Brain microvascular endothelial cell (primary cell): ENCODE results near the gene SOD3.
A peak's percentile ranks its signal among the peaks of the same experiment; 100 is the strongest.

Experiments
- DNase-seq: peaks from one replicate; pipeline ENCODE4 v3.0.0-alpha.2; 2020
- H3K27ac ChIP-seq: fragments of 250-450 bp; sonication (Bioruptor Pico); 2 replicates; pipeline ENCODE4 v1.5.1; 2020; ENCODE audit warnings: mild to moderate bottlenecking, moderate library complexity
- H3K27me3 ChIP-seq: fragments of 250-450 bp; sonication (Bioruptor Pico); replicated peaks from 2 replicates; pipeline ENCODE4 v1.5.1; 2020; ENCODE audit warnings: mild to moderate bottlenecking
- H3K36me3 ChIP-seq: fragments of 250-450 bp; sonication (Bioruptor Pico); replicated peaks from 2 replicates; pipeline ENCODE4 v1.5.1; 2020; ENCODE audit warnings: mild to moderate bottlenecking
- H3K4me3 ChIP-seq: 2 replicates; pipeline ENCODE4 v1.5.1; 2011; ENCODE audit warnings: low read depth, mild to moderate bottlenecking, control low read depth, low read length, moderate library complexity
- in situ Hi-C: cut with HindIII; loops from 2 replicates; pipeline ENCODE4 v1.10.0; 2017; ENCODE audit warnings: low sequenced_read_pairs, low pct_ligation_motif_present
- TF ChIP-seq, protein P1 (sequence below): IDR thresholded peaks from 2 replicates; pipeline ENCODE4 v1.5.1; 2011; ENCODE audit warnings: low read depth, mild to moderate bottlenecking, moderate library complexity, low read length, control low read depth, inconsistent platforms; ENCODE audit errors: missing control alignments

Gene SOD3

DNA sequence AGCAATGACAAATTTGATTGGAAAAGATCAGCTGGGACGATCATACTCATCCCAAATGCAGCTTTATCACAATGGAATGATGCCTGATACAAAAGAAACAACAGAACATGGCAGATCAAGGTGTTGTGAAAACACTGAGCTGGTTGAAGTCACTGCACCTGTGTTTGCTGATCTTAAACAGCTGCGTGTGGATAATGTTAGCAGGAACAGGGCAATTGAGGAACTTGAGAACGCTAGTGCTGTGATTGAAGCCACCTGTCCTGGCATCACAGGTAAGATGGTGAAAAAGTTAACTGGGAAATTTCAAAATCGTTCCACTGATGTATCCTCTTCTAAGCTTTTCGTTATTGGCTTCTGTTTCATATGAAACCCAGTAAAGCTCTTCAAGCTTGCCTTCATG lies 27.4 kb upstream of the SOD3 start:
- in situ Hi-C loops = no loop called here

DNA sequence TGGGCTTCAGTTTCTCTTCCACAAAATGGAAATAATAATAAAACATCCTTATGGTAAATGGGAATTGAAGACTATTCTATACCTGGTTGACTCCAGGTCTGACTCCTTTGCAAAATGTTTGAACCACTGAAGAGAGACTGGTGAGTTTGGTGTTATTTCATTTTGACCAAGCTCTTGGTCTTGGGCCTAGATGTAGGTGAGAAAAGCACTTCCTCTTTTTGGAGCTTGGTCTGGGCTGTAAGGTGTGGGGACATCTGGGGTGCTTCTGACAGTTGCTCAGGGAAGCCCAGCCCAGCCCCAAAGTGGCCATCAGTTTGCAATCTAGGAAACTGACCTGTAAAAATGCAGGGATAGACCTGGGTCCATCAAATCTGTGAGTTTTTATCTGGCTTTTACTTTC lies 26.8 kb upstream of the SOD3 start:
- in situ Hi-C loops = no loop called here
- Histone ChIP-seq H3K27me3 (no peaks in the 10 kb centered on the region), H3K36me3 (no peaks in the 10 kb centered on the region), H3K27ac (no peak overlapping the region), H3K4me3 (no peak overlapping the region)
- TF ChIP-seq, protein P1, sequence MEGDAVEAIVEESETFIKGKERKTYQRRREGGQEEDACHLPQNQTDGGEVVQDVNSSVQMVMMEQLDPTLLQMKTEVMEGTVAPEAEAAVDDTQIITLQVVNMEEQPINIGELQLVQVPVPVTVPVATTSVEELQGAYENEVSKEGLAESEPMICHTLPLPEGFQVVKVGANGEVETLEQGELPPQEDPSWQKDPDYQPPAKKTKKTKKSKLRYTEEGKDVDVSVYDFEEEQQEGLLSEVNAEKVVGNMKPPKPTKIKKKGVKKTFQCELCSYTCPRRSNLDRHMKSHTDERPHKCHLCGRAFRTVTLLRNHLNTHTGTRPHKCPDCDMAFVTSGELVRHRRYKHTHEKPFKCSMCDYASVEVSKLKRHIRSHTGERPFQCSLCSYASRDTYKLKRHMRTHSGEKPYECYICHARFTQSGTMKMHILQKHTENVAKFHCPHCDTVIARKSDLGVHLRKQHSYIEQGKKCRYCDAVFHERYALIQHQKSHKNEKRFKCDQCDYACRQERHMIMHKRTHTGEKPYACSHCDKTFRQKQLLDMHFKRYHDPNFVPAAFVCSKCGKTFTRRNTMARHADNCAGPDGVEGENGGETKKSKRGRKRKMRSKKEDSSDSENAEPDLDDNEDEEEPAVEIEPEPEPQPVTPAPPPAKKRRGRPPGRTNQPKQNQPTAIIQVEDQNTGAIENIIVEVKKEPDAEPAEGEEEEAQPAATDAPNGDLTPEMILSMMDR = no peak
- DNase-seq = no peak

More for the DNA sequence above, 27.4 kb upstream of the SOD3 start:
- no peak for DNase-seq
- TF ChIP-seq, protein P1 = no peak
- no peaks in the 10 kb centered on the region for H3K36me3 ChIP-seq
- H3K27ac ChIP-seq = no peak overlapping the region
- H3K4me3 ChIP-seq = no peak overlapping the region
- no peaks in the 10 kb centered on the region for H3K27me3 ChIP-seq

DNA sequence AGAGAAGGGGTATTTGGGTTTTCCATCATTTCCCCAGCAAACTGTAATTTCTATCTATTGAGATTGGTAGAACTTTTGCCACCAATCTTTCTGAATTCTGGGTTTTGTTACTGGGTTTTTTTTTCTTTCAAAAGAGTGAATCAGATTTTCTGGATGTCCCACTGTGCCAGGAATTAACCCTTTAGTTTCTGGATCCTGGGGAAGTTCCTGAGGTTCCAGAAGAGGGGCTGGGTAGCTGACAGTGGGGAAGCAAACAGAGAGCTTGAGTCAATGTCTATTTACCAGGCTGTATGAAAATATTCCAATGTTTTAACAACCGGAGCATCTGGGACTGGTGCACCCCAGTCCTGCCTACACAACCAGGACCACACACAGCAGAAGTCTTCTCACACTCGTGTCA lies 25.8 kb upstream of the SOD3 start:
- no peak for DNase-seq
- peak overlapping the region; percentile 78 for H3K27ac ChIP-seq
- no peaks in the 10 kb centered on the region for H3K36me3 ChIP-seq
- no peaks in the 10 kb centered on the region for H3K27me3 ChIP-seq
- no peak overlapping the region for H3K4me3 ChIP-seq
- in situ Hi-C loops = no loop called here
- TF ChIP-seq, protein P1 = no peak

DNA sequence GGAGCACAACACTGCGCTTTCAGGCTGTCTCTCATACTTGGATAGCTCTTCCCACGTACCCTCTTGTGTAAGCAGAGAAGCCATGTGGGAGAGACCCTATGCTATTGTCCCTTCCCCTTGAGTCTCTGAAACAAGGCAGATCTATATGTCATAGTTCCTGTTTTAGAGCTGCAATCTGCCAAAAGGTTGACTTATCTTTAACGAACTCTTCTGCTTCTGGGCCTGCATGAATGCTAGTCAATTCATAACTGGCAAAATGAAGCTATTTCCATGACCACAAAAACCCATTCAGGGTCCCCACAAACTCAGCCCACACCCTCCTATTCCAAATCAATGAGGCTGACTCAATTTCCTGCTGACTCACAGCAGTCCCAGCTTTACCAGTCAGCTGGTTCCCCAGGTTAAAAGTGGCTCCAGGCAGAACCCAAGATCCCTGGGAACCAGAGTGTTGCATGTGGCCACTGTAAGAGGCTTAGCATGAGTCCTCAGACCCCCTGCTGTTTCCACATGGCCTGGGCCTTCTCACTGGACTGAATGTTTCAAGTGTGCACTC lies 25.3 kb upstream of the SOD3 start:
- H3K36me3 ChIP-seq = no peaks in the 10 kb centered on the region
- in situ Hi-C loops = no loop called here
- TF ChIP-seq, protein P1 = no peak
- peak overlapping the region; percentile 78 for H3K27ac ChIP-seq
- H3K4me3 ChIP-seq = no peak overlapping the region
- H3K27me3 ChIP-seq = no peaks in the 10 kb centered on the region
- peak; percentile 95 for DNase-seq

DNA sequence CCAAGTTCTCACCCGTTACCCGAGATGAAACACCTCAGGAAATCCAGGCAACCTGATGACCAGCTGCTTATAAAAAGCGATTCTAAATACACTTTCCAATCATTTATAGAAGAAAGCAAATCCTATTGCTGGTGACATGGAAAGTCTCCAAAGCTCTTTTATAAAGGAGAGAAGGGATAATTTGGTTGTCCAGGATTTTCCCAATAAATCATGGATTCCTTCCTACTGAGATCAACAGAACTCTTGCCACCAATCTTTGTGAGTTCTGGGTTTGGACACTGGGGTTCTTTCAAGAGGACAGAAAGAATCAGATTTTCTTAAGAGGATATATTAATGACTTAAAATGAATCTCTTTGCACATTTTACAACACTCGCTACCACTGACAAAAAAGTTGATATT lies 24.7 kb upstream of the SOD3 start:
- TF ChIP-seq, protein P1 = no peak

DNA sequence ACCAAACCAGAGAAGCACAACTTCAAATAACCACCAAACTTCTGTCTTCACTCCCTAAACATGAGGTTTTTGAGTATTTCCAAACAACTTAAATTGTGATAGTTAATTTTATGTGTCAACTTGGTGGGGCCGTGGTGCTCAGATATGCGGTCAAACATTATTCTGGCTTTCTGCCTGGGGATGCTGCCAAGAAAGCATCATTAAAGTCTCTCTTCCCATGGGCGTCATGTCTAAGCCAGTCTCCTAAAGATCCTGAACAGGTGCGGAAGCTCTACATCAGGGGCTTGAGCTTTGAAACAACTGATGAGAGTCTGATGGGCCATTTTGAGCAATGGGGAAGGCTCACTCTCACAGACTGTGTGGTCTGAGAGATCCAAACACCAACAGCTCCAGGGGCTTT lies 24.1 kb upstream of the SOD3 start:
- no peak for DNase-seq
- no peak overlapping the region for H3K4me3 ChIP-seq
- in situ Hi-C loops = no loop called here
- H3K27ac ChIP-seq = no peak overlapping the region
- no peaks in the 10 kb centered on the region for H3K27me3 ChIP-seq
- TF ChIP-seq, protein P1 = no peak
- H3K36me3 ChIP-seq = no peaks in the 10 kb centered on the region

More for the DNA sequence above, 24.7 kb upstream of the SOD3 start:
- Histone ChIP-seq H3K36me3 (no peaks in the 10 kb centered on the region), H3K4me3 (no peak overlapping the region), H3K27ac (peak overlapping the region; percentile 78), H3K27me3 (no peaks in the 10 kb centered on the region)
- in situ Hi-C loops = no loop called here
- DNase-seq = no peak
